GM10266 (cell line): ENCODE measurements around the gene CLPX.
"Not testable (repeated sequence)": the region's sequence is repeated elsewhere in the genome, so short reads cannot be mapped to it uniquely, and the experiment has no call there.

Experiments used
- DNase-seq: peaks from one replicate; pipeline ENCODE4 v3.0.0; 2012; ENCODE audit errors: extremely low spot score
- TF ChIP-seq, protein P1 (sequence below): IDR thresholded peaks from 2 replicates; pipeline ENCODE4 v1.5.1; 2012; ENCODE audit warnings: mild to moderate bottlenecking, low read depth; ENCODE audit not compliant: control insufficient read depth, insufficient read depth; ENCODE audit errors: missing control alignments

The CLPX gene

DNA sequence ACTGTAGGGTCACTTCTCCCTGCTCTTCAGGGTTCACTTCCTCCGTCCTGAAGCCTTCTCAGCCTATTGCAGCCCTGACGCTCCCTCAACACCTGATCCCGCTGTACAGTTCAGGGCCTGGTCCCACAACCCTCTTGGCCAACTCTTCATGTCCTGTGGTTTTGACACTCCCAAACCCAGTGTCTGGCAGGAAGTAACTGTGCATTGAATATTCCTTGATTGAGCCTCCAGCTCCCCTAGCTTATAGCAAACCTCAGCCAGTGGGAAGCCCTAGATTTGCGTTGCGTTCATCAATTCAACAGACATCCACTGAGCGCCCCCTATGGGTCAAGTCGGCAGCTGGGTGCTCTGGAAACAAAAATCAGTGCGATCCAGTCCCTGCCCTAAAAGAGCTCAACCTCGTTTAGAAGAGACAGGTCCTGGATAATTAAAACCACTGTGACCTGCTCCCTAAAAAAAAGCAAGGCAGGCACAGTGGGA lies 83.7 kb downstream of the CLPX start:
- TF ChIP-seq, protein P1, sequence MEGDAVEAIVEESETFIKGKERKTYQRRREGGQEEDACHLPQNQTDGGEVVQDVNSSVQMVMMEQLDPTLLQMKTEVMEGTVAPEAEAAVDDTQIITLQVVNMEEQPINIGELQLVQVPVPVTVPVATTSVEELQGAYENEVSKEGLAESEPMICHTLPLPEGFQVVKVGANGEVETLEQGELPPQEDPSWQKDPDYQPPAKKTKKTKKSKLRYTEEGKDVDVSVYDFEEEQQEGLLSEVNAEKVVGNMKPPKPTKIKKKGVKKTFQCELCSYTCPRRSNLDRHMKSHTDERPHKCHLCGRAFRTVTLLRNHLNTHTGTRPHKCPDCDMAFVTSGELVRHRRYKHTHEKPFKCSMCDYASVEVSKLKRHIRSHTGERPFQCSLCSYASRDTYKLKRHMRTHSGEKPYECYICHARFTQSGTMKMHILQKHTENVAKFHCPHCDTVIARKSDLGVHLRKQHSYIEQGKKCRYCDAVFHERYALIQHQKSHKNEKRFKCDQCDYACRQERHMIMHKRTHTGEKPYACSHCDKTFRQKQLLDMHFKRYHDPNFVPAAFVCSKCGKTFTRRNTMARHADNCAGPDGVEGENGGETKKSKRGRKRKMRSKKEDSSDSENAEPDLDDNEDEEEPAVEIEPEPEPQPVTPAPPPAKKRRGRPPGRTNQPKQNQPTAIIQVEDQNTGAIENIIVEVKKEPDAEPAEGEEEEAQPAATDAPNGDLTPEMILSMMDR = peak; percentile 65
- peak; percentile 77 for DNase-seq

DNA sequence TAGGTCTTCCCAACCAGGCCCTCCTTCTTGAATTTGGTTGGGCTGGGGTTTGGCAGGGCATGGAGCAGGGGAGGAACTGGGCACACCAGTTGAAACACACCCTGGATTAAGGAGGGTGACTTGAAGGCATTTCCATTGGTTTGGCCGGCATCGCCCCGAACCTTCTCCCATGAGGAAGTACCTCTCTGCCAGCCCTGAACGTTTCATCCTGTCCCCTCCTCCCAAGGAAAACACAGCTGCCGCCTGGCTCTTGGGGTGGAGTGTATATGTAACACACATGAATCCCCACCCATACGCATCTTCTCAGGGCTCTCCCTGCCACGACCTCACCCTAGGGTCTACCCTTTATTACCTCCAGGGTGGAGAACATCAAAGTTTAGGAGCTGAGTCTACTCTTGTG lies 84.7 kb downstream of the CLPX start:
- no peak for DNase-seq
- TF ChIP-seq, protein P1 = no peak

DNA sequence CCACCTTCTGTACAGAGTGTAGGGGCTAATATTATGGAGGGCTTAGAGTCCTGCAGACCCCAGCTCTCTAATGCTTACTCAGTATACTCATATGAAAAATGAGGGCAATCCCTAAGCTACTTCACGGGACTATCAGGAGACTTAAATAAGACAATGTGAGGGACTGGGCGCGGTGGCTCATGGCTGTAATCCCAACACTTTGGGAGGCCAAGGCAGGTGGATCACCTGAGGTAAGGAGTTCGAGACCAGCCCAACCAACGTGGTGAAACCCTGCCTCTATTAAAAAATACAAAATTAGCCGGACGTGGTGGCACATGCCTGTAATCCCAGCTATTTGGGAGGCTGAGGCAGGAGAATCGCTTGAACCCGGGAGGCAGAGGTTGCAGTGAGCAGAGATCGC lies 85.3 kb downstream of the CLPX start:
- DNase-seq = not testable (repeated sequence)

DNA sequence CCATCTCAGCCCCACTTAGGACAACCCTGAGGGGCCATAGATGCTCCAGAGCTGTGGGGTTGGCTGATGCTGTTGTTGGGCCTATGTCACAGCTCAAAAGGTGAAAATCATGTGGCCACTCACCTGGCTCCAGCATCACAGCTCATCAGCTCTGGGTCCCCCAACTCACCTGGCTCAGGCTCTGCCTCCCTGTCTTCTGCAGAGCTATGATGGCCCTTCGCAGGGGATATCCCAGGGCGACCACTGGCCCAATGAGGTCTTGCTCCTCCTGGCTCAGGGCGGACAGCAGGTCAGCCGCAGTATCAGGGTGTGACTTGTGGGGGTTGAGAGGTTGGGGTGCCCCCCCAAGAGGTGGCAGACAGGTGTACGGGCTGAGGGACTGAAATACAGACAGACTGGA lies 85.8 kb downstream of the CLPX start:
- TF ChIP-seq, protein P1 = no peak

More for the DNA sequence above, 85.8 kb downstream of the CLPX start:
- DNase-seq = no peak
